ENCODE data around the gene NUPR1. TPM values are rescaled to one million over a fixed set of nuclear protein-coding genes. Genes with fewer than 3 reads are reported as not detected.
"Not testable (repeated sequence)": the region's sequence is repeated elsewhere in the genome, so short reads cannot be mapped to it uniquely, and the experiment has no call there.

Gene NUPR1
- total RNA-seq, 1 donor from 2014 or later = not detected

- H3K4me1 Mint-ChIP-seq; H3K36me3 Mint-ChIP-seq (ENCODE audit: low read depth); H3K27ac Mint-ChIP-seq; H3K9me3 Mint-ChIP-seq; H3K4me3 Mint-ChIP-seq; intact Hi-C loops (cut with micrococcal nuclease); H3K27me3 Mint-ChIP-seq; DNase-seq: not testable (repeated sequence)
Measured at GRCh38 chr16:28545964-28546363, 7.2 kb upstream of the NUPR1 start.

- no peaks in the 10 kb centered on the region for H3K36me3 Mint-ChIP-seq (ENCODE audit: low read depth)
- H3K4me3 Mint-ChIP-seq = no peak overlapping the region
- peaks cover 9% of the 10 kb centered on the region for H3K27me3 Mint-ChIP-seq
- H3K27ac Mint-ChIP-seq = no peak overlapping the region
- peaks cover 11% of the 10 kb centered on the region for H3K4me1 Mint-ChIP-seq
- H3K9me3 Mint-ChIP-seq = no peaks in the 10 kb centered on the region
- DNase-seq = no peak
- intact Hi-C loops (cut with micrococcal nuclease) = no loop called here
Measured at GRCh38 chr16:28544998-28545397, 6.2 kb upstream of the NUPR1 start.

- Mint-ChIP-seq H3K4me1 (peaks cover 5% of the 10 kb centered on the region), H3K27ac (no peak overlapping the region), H3K36me3 (ENCODE audit: low read depth) (no peaks in the 10 kb centered on the region), H3K9me3 (no peaks in the 10 kb centered on the region), H3K27me3 (peaks cover 6% of the 10 kb centered on the region), H3K4me3 (no peak overlapping the region)
- DNase-seq = no peak
- intact Hi-C loops (cut with micrococcal nuclease) = no loop called here
Measured at GRCh38 chr16:28543072-28543471, 4.3 kb upstream of the NUPR1 start.

GRCh38 chr16:28542646-28543045 is 3.9 kb upstream of the NUPR1 start:
- Mint-ChIP-seq H3K27ac (no peak overlapping the region), H3K36me3 (ENCODE audit: low read depth) (no peaks in the 10 kb centered on the region), H3K4me1 (peaks cover 7% of the 10 kb centered on the region), H3K9me3 (no peaks in the 10 kb centered on the region), H3K4me3 (no peak overlapping the region), H3K27me3 (peaks cover 3% of the 10 kb centered on the region)
- intact Hi-C loops (cut with micrococcal nuclease) = no loop called here
- no peak for DNase-seq

GRCh38 chr16:28540346-28540745 is 1.6 kb upstream of the NUPR1 start:
- no peaks in the 10 kb centered on the region for H3K36me3 Mint-ChIP-seq (ENCODE audit: low read depth)
- peaks cover 7% of the 10 kb centered on the region for H3K4me1 Mint-ChIP-seq

GRCh38 chr16:28537964-28538732 is 626 bp downstream of the NUPR1 start:
- Mint-ChIP-seq H3K27ac (no peak overlapping the region), H3K4me3 (no peak overlapping the region)
- intact Hi-C loops (cut with micrococcal nuclease) = no loop called here

More at GRCh38 chr16:28540346-28540745, 1.6 kb upstream of the NUPR1 start:
- intact Hi-C loops (cut with micrococcal nuclease) = no loop called here
- Mint-ChIP-seq H3K27me3 (peaks cover 3% of the 10 kb centered on the region), H3K4me3 (no peak overlapping the region), H3K27ac (no peak overlapping the region), H3K9me3 (no peaks in the 10 kb centered on the region)
- no peak for DNase-seq

GRCh38 chr16:28537076-28537475 is 1.7 kb downstream of the NUPR1 start:
- H3K27ac Mint-ChIP-seq = no peak overlapping the region
- no peaks in the 10 kb centered on the region for H3K27me3 Mint-ChIP-seq
- no peaks in the 10 kb centered on the region for H3K36me3 Mint-ChIP-seq (ENCODE audit: low read depth)
- H3K9me3 Mint-ChIP-seq = no peaks in the 10 kb centered on the region
- intact Hi-C loops (cut with micrococcal nuclease) = no loop called here
- H3K4me1 Mint-ChIP-seq = peaks cover 16% of the 10 kb centered on the region
- DNase-seq = no peak
- no peak overlapping the region for H3K4me3 Mint-ChIP-seq

More at GRCh38 chr16:28537964-28538732, 626 bp downstream of the NUPR1 start:
- H3K4me1 Mint-ChIP-seq = peaks cover 17% of the 10 kb centered on the region
- H3K9me3 Mint-ChIP-seq = no peaks in the 10 kb centered on the region
- no peak for DNase-seq
- H3K36me3 Mint-ChIP-seq (ENCODE audit: low read depth) = no peaks in the 10 kb centered on the region
- H3K27me3 Mint-ChIP-seq = no peaks in the 10 kb centered on the region

- peak; percentile 63 for DNase-seq
- Mint-ChIP-seq H3K27me3 (no peaks in the 10 kb centered on the region), H3K4me1 (peaks cover 13% of the 10 kb centered on the region), H3K4me3 (no peak overlapping the region), H3K27ac (no peak overlapping the region), H3K36me3 (ENCODE audit: low read depth) (no peaks in the 10 kb centered on the region), H3K9me3 (no peaks in the 10 kb centered on the region)
- intact Hi-C loops (cut with micrococcal nuclease) = no loop called here
Measured at GRCh38 chr16:28534542-28535373, 4.0 kb downstream of the NUPR1 start.

GRCh38 chr16:28532940-28533647 is 5.7 kb downstream of the NUPR1 start:
- no peak for DNase-seq
- Mint-ChIP-seq H3K4me1 (peaks cover 13% of the 10 kb centered on the region), H3K36me3 (ENCODE audit: low read depth) (no peaks in the 10 kb centered on the region), H3K27me3 (no peaks in the 10 kb centered on the region), H3K27ac (no peak overlapping the region), H3K9me3 (no peaks in the 10 kb centered on the region), H3K4me3 (no peak overlapping the region)
- intact Hi-C loops (cut with micrococcal nuclease) = no loop called here

- intact Hi-C loops (cut with micrococcal nuclease) = no loop called here
- Mint-ChIP-seq H3K36me3 (ENCODE audit: low read depth) (no peaks in the 10 kb centered on the region), H3K27ac (no peak overlapping the region), H3K27me3 (no peaks in the 10 kb centered on the region), H3K9me3 (no peaks in the 10 kb centered on the region), H3K4me3 (no peak overlapping the region), H3K4me1 (peaks cover 11% of the 10 kb centered on the region)
- DNase-seq = no peak
Measured at GRCh38 chr16:28531777-28532744, 6.7 kb downstream of the NUPR1 start.

GRCh38 chr16:28529124-28529523 is 9.7 kb downstream of the NUPR1 start:
- no peaks in the 10 kb centered on the region for H3K27me3 Mint-ChIP-seq
- H3K27ac Mint-ChIP-seq = no peak overlapping the region
- no peak for DNase-seq
- no peak overlapping the region for H3K4me3 Mint-ChIP-seq
- intact Hi-C loops (cut with micrococcal nuclease) = no loop called here
- H3K36me3 Mint-ChIP-seq (ENCODE audit: low read depth) = no peaks in the 10 kb centered on the region
- no peaks in the 10 kb centered on the region for H3K9me3 Mint-ChIP-seq
- H3K4me1 Mint-ChIP-seq = peaks cover 4% of the 10 kb centered on the region

GRCh38 chr16:28528463-28528867 is 10.3 kb downstream of the NUPR1 start:
- no peaks in the 10 kb centered on the region for H3K27me3 Mint-ChIP-seq
- no peaks in the 10 kb centered on the region for H3K9me3 Mint-ChIP-seq
- H3K4me1 Mint-ChIP-seq = peaks cover 3% of the 10 kb centered on the region
- intact Hi-C loops (cut with micrococcal nuclease) = no loop called here
- no peaks in the 10 kb centered on the region for H3K36me3 Mint-ChIP-seq (ENCODE audit: low read depth)
- DNase-seq = no peak
- H3K27ac Mint-ChIP-seq = no peak overlapping the region
- H3K4me3 Mint-ChIP-seq = no peak overlapping the region

- Mint-ChIP-seq H3K4me3 (no peak overlapping the region), H3K36me3 (ENCODE audit: low read depth) (no peaks in the 10 kb centered on the region), H3K27ac (no peak overlapping the region), H3K9me3 (no peaks in the 10 kb centered on the region), H3K4me1 (peaks cover 3% of the 10 kb centered on the region), H3K27me3 (no peaks in the 10 kb centered on the region)
- DNase-seq = no peak
- intact Hi-C loops (cut with micrococcal nuclease) = no loop called here
Measured at GRCh38 chr16:28527985-28528384, 10.8 kb downstream of the NUPR1 start.

All from activated CD4-positive, alpha-beta T cell treated with anti-CD3 and anti-CD28 coated beads, Interleukin-2, amount 10 ng/mL, durations not matched to agents 24 days and 14 days (primary cell).